LNCAP (cell line): Measurements from ENCODE around the gene CCND2.

Experiments
- CTCF ChIP-seq: fragments of 450-650 bp; IDR thresholded peaks from 2 replicates; pipeline ENCODE4 v1.5.1; 2017; ENCODE audit warnings: mild to moderate bottlenecking

CCND2 gene

DNA sequence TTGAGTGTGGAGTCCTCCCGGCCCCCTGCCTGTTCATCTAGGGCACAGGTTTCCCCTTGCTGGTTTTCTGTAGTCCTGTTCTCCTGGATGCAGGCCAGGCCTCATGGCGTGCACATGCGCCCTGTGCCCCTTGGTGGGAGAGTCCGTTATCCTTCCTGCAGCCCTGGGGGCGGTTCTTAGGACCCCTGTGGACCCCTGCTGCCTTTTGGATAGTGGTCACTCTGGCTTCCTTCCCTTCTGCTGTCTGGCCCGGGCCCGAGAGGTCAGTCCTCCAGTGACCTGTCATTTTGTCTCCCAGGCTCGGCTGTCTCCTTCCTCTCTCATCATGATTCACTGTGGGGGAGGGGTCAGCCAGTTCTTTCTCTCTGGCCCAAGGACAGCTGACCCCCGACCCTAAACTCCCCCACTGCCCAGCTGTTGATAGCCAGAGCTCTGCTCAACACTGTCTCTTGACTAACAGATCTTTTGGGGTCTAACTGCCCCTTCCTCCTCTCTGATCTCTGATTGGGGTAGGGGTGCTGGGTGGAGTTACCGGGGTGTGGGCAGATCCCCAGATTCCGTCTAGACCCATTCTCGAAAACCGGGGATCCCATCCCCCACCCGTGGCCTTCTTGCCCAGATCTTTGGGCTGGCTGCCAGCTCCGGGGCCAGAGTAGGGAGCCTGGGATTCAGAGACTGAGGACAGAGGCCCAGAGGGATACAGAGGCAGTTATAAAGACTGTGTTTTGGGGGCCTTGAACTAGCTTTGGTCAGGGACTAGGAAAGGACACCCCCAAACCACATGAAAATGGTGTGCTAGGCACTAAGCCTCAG is 7.0 kb downstream of the CCND2 start:
- TF ChIP-seq CTCF, result no peak

DNA sequence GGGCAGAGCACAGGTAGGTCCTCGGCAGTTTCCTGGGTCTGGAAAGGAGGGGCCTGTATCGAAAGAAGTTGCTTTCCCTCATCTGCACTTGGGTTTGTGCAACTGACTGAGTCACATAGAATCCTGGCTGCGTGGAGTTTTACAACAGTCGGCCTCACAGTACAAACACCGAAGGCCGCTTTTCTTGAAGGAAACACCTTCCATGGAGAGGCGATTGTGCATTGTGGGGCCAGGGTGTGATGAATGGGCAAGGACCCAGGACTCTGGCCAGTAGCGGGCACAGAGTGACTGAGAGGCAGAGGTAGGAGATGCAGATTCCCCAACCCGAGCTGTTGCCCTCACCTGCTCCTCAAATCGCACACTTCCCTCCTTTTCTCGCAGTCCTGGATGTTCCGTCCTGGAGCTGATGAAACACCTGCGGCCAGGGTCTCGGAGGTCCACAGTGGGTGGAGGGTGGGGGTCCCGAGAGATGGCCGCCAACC is 7.7 kb downstream of the CCND2 start:
- TF ChIP-seq CTCF, result no peak

GRCh38 chr12:4282103-4282891 is 8.7 kb downstream of the CCND2 start:
- TF ChIP-seq CTCF, result no peak

DNA sequence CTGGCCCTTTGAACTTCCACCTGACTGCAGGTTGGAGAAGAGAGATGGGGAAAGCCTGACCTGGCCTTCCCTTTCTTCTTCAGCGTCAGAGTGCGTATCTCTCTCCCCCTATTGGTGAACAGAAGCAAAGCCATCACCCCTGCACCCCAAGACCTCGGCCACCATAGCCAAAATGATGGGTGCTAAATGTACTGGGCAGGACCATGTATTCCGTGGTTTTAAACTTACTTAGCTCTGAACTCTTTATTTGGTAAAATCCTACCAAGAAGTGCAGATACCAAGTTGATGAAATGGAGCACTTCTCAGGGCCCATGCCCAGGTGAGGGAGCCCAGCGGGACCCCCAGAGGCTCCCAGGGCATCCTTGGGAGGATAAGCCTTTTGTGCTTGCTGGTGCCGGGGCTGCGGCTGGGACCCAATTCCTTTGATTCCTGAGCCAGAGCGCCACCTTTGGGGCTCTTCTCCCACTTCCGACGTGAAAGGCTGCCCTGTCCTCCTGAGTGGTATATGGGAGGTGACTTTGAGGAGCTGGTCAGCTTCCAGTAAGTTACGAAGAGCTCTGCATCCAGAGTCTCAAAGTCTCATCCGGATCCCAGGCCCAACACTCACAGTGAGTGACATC is 9.4 kb downstream of the CCND2 start:
- TF ChIP-seq CTCF, result no peak

- no peak for TF ChIP-seq CTCF
Measured at GRCh38 chr12:4283512-4284255, 10.1 kb downstream of the CCND2 start.

- TF ChIP-seq CTCF, result no peak
Measured at GRCh38 chr12:4284306-4284705, 10.7 kb downstream of the CCND2 start.

DNA sequence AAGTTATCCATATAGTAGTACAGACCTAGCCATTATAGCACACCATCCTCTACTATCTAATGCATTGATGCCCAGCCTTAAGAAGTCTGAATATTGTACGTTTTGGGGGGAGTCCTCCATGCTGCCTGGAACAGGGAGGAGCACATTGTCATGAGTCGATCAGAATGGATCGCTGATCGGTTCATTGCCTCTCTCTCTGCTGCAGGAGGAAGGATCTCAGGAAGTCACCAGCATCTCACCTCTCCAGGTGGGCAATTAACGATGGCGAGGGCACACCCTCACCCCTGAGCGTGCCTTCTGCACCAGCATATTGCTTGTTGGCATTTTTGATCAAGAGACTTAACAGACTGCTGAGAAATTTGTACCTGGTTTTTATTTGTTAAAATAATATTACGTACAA is 11.5 kb downstream of the CCND2 start:
- TF ChIP-seq CTCF, result no peak
